Measurements from ENCODE around the gene EFS.
"Not testable (repeated sequence)": the region's sequence is repeated elsewhere in the genome, so short reads cannot be mapped to it uniquely, and the experiment has no call there.

DNA sequence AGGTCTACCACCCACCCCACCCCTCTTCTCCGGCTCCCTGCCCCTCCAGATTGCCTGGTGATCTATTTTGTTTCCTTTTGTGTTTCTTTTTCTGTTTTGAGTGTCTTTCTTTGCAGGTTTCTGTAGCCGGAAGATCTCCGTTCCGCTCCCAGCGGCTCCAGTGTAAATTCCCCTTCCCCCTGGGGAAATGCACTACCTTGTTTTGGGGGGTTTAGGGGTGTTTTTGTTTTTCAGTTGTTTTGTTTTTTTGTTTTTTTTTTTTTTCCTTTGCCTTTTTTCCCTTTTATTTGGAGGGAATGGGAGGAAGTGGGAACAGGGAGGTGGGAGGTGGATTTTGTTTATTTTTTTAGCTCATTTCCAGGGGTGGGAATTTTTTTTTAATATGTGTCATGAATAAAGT, 39.2 kb downstream of the EFS start:
- not testable (repeated sequence) for TF ChIP-seq PPARA (CRISPR knock-in tag; IDR thresholded peaks at IDR 0.05; ENCODE audit: borderline replicate concordance); CSDC2 (CRISPR knock-in tag; IDR thresholded peaks at IDR 0.05); ZNF70 (CRISPR knock-in tag; IDR thresholded peaks at IDR 0.05); GLIS3 (CRISPR knock-in tag; IDR thresholded peaks at IDR 0.05)
- TF ChIP-seq, protein P1, sequence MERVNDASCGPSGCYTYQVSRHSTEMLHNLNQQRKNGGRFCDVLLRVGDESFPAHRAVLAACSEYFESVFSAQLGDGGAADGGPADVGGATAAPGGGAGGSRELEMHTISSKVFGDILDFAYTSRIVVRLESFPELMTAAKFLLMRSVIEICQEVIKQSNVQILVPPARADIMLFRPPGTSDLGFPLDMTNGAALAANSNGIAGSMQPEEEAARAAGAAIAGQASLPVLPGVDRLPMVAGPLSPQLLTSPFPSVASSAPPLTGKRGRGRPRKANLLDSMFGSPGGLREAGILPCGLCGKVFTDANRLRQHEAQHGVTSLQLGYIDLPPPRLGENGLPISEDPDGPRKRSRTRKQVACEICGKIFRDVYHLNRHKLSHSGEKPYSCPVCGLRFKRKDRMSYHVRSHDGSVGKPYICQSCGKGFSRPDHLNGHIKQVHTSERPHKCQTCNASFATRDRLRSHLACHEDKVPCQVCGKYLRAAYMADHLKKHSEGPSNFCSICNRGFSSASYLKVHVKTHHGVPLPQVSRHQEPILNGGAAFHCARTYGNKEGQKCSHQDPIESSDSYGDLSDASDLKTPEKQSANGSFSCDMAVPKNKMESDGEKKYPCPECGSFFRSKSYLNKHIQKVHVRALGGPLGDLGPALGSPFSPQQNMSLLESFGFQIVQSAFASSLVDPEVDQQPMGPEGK (CRISPR knock-in tag; IDR thresholded peaks at IDR 0.05; ENCODE audit: borderline replicate concordance) = not testable (repeated sequence)
